RWPE1 (cell line): ENCODE results near the gene UBE3D.

Experiments used
- CTCF ChIA-PET: fragments of 350-600 bp; sonication (Branson Sonifier 250); formaldehyde crosslinking; extraction: SDS; loops from one replicate; lab custom pipeline; 2021; lab: Yijun Ruan, JAX
- POLR2A ChIA-PET: fragments of 400-600 bp; formaldehyde crosslinking; extraction: SDS; loops from one replicate; lab custom pipeline; 2020; ENCODE audit warnings: antibody characterized with exemption; ENCODE audit not compliant: low non-redundant PET; lab: Yijun Ruan, JAX
- DNase-seq: peaks from one replicate; pipeline ENCODE4 v3.0.0; 2012; ENCODE audit warnings: low spot score
- H3K27ac ChIP-seq: fragments of 450-650 bp; 2 replicates; pipeline ENCODE4 v1.5.1; 2017
- CTCF ChIP-seq: fragments of 450-650 bp; conservative IDR thresholded peaks from 2 replicates; pipeline ENCODE4 v1.5.1; 2017; ENCODE audit warnings: low read depth, mild to moderate bottlenecking

UBE3D gene

DNA sequence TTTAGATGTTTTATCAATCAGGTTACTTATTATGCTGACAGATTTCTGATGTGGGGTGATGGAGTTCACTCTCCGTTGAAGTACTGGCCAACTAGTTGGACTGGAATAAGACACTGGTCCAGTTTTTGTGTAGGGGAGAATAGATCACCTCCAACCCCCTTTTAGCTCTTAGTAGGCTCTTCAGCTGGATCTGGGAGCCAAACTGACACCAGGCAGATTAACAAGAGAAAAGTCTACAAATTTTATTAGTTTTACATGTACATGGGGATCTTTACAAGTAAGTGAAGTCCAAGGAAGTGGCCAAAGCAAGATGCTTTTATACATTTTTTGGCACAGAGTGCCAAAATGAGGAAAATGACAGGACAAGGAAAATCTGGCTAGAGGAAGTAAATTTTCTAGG is 107.1 kb downstream of the UBE3D start:
- TF ChIP-seq CTCF = no peak
- no peak for DNase-seq
- CTCF ChIA-PET = no interaction called here
- POLR2A ChIA-PET = no interaction called here
- H3K27ac ChIP-seq = no peak overlapping the region

DNA sequence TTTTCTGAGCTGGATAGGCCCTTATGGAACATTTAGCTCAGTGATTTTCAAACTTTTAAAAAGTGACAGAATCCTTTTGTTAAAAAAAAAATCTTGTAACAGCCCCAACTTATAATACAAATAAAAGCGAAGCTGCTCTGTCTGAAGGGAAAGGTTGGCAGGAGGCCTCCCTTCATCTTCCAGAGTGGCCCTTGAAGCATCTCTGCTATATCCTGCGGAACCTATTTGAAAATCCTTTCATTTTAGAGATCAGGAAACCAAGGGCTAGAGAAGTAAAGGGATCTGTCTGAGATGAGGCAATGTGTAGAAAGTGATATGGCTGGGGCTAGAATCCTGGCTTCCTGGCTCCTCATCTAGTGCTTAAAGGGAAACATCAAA is 107.8 kb downstream of the UBE3D start:
- POLR2A ChIA-PET = no interaction called here
- H3K27ac ChIP-seq = no peak overlapping the region
- no peak for TF ChIP-seq CTCF
- no peak for DNase-seq
- CTCF ChIA-PET = no interaction called here

- CTCF ChIA-PET = interaction anchor here (0.6 to 0.7 kb wide), 3 partner anchors 70 to 1466 kb away, joined by 3 read pairs; no protein-coding TSS in a partner anchor
- no peak overlapping the region for H3K27ac ChIP-seq
These were observed 108.3 kb downstream of the UBE3D start for GRCh38 chr6:82957171-82957867.

GRCh38 chr6:82955841-82956240 is 109.8 kb downstream of the UBE3D start:
- POLR2A ChIA-PET = no interaction called here
- no peak for TF ChIP-seq CTCF
- no peak overlapping the region for H3K27ac ChIP-seq
- no peak for DNase-seq
- CTCF ChIA-PET = no interaction called here

More at GRCh38 chr6:82957171-82957867, 108.3 kb downstream of the UBE3D start:
- no peak for DNase-seq
- no peak for TF ChIP-seq CTCF
- POLR2A ChIA-PET = no interaction called here

DNA sequence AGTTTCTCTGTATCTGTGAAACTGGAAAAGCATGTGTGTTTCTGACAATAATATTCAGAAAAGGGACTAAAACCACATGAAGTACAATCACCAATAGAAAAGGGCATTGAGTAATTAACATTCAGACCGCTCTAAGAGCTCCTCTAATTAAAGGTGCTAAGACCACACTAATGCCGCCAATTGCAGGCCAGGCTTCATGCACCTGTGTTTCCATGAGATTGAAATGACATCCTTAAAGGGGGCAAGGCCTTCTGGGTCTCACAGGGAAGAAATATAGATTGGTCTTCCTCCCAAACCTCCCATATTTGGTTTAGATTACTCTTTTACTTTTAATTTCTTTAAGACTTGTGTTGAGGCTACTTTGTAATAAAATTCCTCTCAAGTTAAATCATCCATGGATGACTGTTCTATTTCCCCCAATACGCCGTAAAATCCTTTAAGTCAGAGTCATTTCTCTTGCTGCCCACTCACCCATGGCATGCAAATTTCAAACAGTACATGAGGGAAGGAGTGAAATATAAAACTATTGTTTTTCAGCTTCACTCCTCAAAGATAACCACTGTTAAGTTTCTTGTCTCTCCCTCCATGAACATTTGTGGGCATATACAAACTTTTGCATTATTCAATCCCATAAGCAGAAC is 110.6 kb downstream of the UBE3D start:
- H3K27ac ChIP-seq = no peak overlapping the region
- no peak for DNase-seq
- CTCF ChIA-PET = no interaction called here
- TF ChIP-seq CTCF = no peak
- POLR2A ChIA-PET = no interaction called here

GRCh38 chr6:82954356-82954755 is 111.3 kb downstream of the UBE3D start:
- CTCF ChIA-PET = no interaction called here
- no peak for TF ChIP-seq CTCF
- POLR2A ChIA-PET = no interaction called here
- H3K27ac ChIP-seq = no peak overlapping the region
- DNase-seq = no peak
